H9 (cell line): ENCODE data around the gene NDST1. TPM values are rescaled to one million over a fixed set of nuclear protein-coding genes. Genes with fewer than 3 reads are reported as not detected.

Experiments
- DNase-seq: peaks from one replicate; pipeline ENCODE4 v3.0.0-alpha.2; 2017
- H2AFZ ChIP-seq: one replicate; pipeline ENCODE4 v1.6.1; 2013; ENCODE audit warnings: mild to moderate bottlenecking, low read length, control low read depth, moderate library complexity
- H2AK5ac ChIP-seq: 2 replicates; pipeline ENCODE4 v1.6.1; 2013; ENCODE audit warnings: low read length, control low read depth, mixed read lengths; ENCODE audit not compliant: insufficient read length
- H2BK120ac ChIP-seq: one replicate; pipeline ENCODE4 v1.6.1; 2013; ENCODE audit warnings: low read depth, mild to moderate bottlenecking, low read length, control low read depth, inconsistent platforms; ENCODE audit not compliant: poor library complexity, severe bottlenecking
- H2BK12ac ChIP-seq: 2 replicates; pipeline ENCODE4 v1.6.1; 2013; ENCODE audit warnings: low read length, control low read depth, mixed read lengths, low read depth; ENCODE audit not compliant: insufficient read length
- H2BK15ac ChIP-seq: 2 replicates; pipeline ENCODE4 v1.6.1; 2013; ENCODE audit warnings: low read depth, low read length, control low read depth
- H2BK20ac ChIP-seq: one replicate; pipeline ENCODE4 v1.6.1; 2013; ENCODE audit warnings: low read depth, mild to moderate bottlenecking, low read length, control low read depth, inconsistent platforms; ENCODE audit not compliant: poor library complexity, severe bottlenecking
- H2BK5ac ChIP-seq: 2 replicates; pipeline ENCODE4 v1.6.1; 2013; ENCODE audit warnings: low read length, control low read depth, mixed read lengths; ENCODE audit not compliant: insufficient read length
- H3K14ac ChIP-seq: 2 replicates; pipeline ENCODE4 v1.6.1; 2013; ENCODE audit warnings: low read length, control low read depth; ENCODE audit not compliant: insufficient read depth
- H3K18ac ChIP-seq: 2 replicates; pipeline ENCODE4 v1.6.1; 2013; ENCODE audit warnings: low read depth, mild to moderate bottlenecking, mixed read lengths, low read length, control low read depth; ENCODE audit not compliant: insufficient read length
- H3K23ac ChIP-seq: 2 replicates; pipeline ENCODE4 v1.6.1; 2013; ENCODE audit warnings: low read length, control low read depth, mixed read lengths, low read depth; ENCODE audit not compliant: insufficient read length
- H3K23me2 ChIP-seq: 2 replicates; pipeline ENCODE4 v1.6.1; 2013; ENCODE audit warnings: low read depth, mild to moderate bottlenecking, mixed read lengths, low read length, control low read depth; ENCODE audit not compliant: insufficient read length, poor library complexity, severe bottlenecking
- H3K27ac ChIP-seq: 2 replicates; pipeline ENCODE4 v1.5.1; 2013; ENCODE audit warnings: low read length, control low read depth, mixed read lengths, low read depth; ENCODE audit not compliant: insufficient read length
- H3K27me3 ChIP-seq: 2 replicates; pipeline ENCODE4 v1.6.1; 2013; ENCODE audit warnings: low read length, control low read depth, inconsistent platforms; ENCODE audit not compliant: insufficient read depth
- H3K4ac ChIP-seq: 2 replicates; pipeline ENCODE4 v1.6.1; 2013; ENCODE audit warnings: low read depth, mild to moderate bottlenecking, control low read depth, inconsistent platforms, low read length, moderate library complexity
- H3K4me1 ChIP-seq: 2 replicates; pipeline ENCODE4 v1.6.1; 2013; ENCODE audit warnings: low read length, control low read depth, inconsistent platforms; ENCODE audit not compliant: insufficient read depth
- H3K4me2 ChIP-seq: 2 replicates; pipeline ENCODE4 v1.6.1; 2013; ENCODE audit warnings: low read length, control low read depth, mixed read lengths; ENCODE audit not compliant: insufficient read length, insufficient read depth
- H3K56ac ChIP-seq: 2 replicates; pipeline ENCODE4 v1.6.1; 2013; ENCODE audit warnings: low read depth, mild to moderate bottlenecking, mixed read lengths, low read length, control low read depth; ENCODE audit not compliant: insufficient read length
- H3K79me1 ChIP-seq: 2 replicates; pipeline ENCODE4 v1.6.1; 2013; ENCODE audit warnings: low read depth, mild to moderate bottlenecking, moderate library complexity, low read length, control low read depth, inconsistent platforms; ENCODE audit not compliant: insufficient read depth, poor library complexity, severe bottlenecking
- H3K79me2 ChIP-seq: 2 replicates; pipeline ENCODE4 v1.6.1; 2013; ENCODE audit warnings: low read length, control low read depth, inconsistent platforms; ENCODE audit not compliant: insufficient read depth
- H3K9ac ChIP-seq: 2 replicates; pipeline ENCODE4 v1.6.1; 2013; ENCODE audit warnings: low read length, control low read depth, mixed read lengths; ENCODE audit not compliant: insufficient read length; ENCODE audit errors: extremely low read depth
- H3K9me3 ChIP-seq: one replicate; pipeline ENCODE4 v1.6.1; 2013; ENCODE audit warnings: low read depth, low read length, inconsistent platforms; ENCODE audit not compliant: control insufficient read depth
- H3T11ph ChIP-seq: one replicate; pipeline ENCODE4 v1.6.1; 2013; ENCODE audit warnings: mild to moderate bottlenecking, low read length, control low read depth, inconsistent platforms
- H4K20me1 ChIP-seq: one replicate; pipeline ENCODE4 v1.6.1; 2013; ENCODE audit not compliant: control insufficient read depth, insufficient read length, insufficient read depth
- H4K5ac ChIP-seq: 2 replicates; pipeline ENCODE4 v1.6.1; 2013; ENCODE audit warnings: low read depth, mild to moderate bottlenecking, mixed read lengths, low read length, control low read depth; ENCODE audit not compliant: insufficient read length
- H4K8ac ChIP-seq: replicated peaks from 2 replicates; pipeline ENCODE4 v1.6.1; 2013; ENCODE audit warnings: low read length, control low read depth, mixed read lengths, low read depth; ENCODE audit not compliant: insufficient read length
- H4K91ac ChIP-seq: 2 replicates; pipeline ENCODE4 v1.6.1; 2013; ENCODE audit warnings: low read depth, mild to moderate bottlenecking, moderate library complexity, mixed read lengths, low read length, control low read depth; ENCODE audit not compliant: insufficient read length
- H3K27ac Mint-ChIP-seq, 3 experiments: 2 replicates in 2 of 3; 3 replicates in 1 of 3; pipeline ENCODE4 v1.8.0; 2020 to 2021; ENCODE audit warnings: mixed read lengths in 3 of 3, mild to moderate bottlenecking in 1 of 3, moderate library complexity in 1 of 3
- H3K27me3 Mint-ChIP-seq: 2 replicates; pipeline ENCODE4 v1.8.0; 2021; ENCODE audit warnings: low read depth, mild to moderate bottlenecking, moderate library complexity, mixed read lengths
- H3K36me3 Mint-ChIP-seq, 3 experiments: 2 replicates in 2 of 3; 3 replicates in 1 of 3; pipeline ENCODE4 v1.8.0; 2020 to 2021; ENCODE audit warnings: low read depth in 3 of 3, mixed read lengths in 3 of 3; ENCODE audit not compliant: insufficient read depth in 1 of 3
- H3K4me1 Mint-ChIP-seq, 2 experiments: 2 replicates each; pipeline ENCODE4 v1.8.0; 2020; ENCODE audit warnings: mixed read lengths in 2 of 2
- H3K4me3 Mint-ChIP-seq, 2 experiments: 2 replicates in 1 of 2; 3 replicates in 1 of 2; pipeline ENCODE4 v1.8.0; 2020 to 2021; ENCODE audit warnings: mild to moderate bottlenecking in 2 of 2, mixed read lengths in 2 of 2, moderate library complexity in 1 of 2
- H3K9me3 Mint-ChIP-seq, 2 experiments: 2 replicates in 1 of 2; 3 replicates in 1 of 2; pipeline ENCODE4 v1.8.0; 2020; ENCODE audit warnings: mild to moderate bottlenecking in 2 of 2, mixed read lengths in 2 of 2, moderate library complexity in 1 of 2
- WGBS: extraction: QIAGEN DNeasy Blood & Tissue Kit; methylation state at CpG from one replicate; pipeline ENCODE4 v1.1.7; 2013; ENCODE audit warnings: missing lambda C conversion rate, low lambda C conversion rate, mixed read lengths; ENCODE audit not compliant: insufficient read length; ENCODE audit errors: extremely low coverage; 5-methylcytosine and 5-hydroxymethylcytosine counted together
- total RNA-seq: library from RNA; stranded (reverse); gene quantifications from 2 replicates; pipeline ENCODE4 v1.2.1, GENCODE V29; 2021
- TF ChIP-seq, protein P1 (sequence below): fragments of 200-600 bp; sonication (generic); conservative IDR thresholded peaks from 3 replicates; pipeline ENCODE4 v1.8.0; 2021; ENCODE audit warnings: antibody characterized with exemption, mild to moderate bottlenecking

The NDST1 gene
- total RNA-seq, 1 experiment from 2014 or later = 65.5 TPM

GRCh38 chr5:150576449-150576949, 68.6 kb downstream of the NDST1 start:
- Histone ChIP-seq H3K14ac (no peak overlapping the region; the same call in 1 of the 2 replicates), H3K4me2 (no peak overlapping the region), H3K9ac (no peak overlapping the region), H3K23ac (no peak overlapping the region), H4K20me1 (no peaks in the 10 kb centered on the region), H3K56ac (no peak overlapping the region), H3K4ac (no peak overlapping the region), H3T11ph (no peak overlapping the region), H2BK5ac (no peak overlapping the region), H2BK20ac (no peak overlapping the region), H3K79me1 (no peaks in the 10 kb centered on the region), H4K91ac (no peak overlapping the region), H2AFZ (no peak overlapping the region), H2BK12ac (no peak overlapping the region), H3K27ac (no peak overlapping the region), H3K27me3 (no peaks in the 10 kb centered on the region), H3K23me2 (no peaks in the 10 kb centered on the region), H4K5ac (no peak overlapping the region), H2AK5ac (no peak overlapping the region), H2BK120ac (no peak overlapping the region), H3K4me1 (no peaks in the 10 kb centered on the region), H3K79me2 (no peaks in the 10 kb centered on the region), H2BK15ac (no peak overlapping the region), H3K18ac (no peak overlapping the region), H4K8ac (no peak overlapping the region), H3K9me3 (no peaks in the 10 kb centered on the region)
- Mint-ChIP-seq H3K9me3 (no peaks in the 10 kb centered on the region), H3K4me1 (peaks cover 4% of the 10 kb centered on the region in 2 experiments), H3K36me3 (no peaks in the 10 kb centered on the region), H3K27me3 (peaks cover 2% of the 10 kb centered on the region), H3K27ac (no peak overlapping the region), H3K4me3 (no peak overlapping the region)
- TF ChIP-seq, protein P1, sequence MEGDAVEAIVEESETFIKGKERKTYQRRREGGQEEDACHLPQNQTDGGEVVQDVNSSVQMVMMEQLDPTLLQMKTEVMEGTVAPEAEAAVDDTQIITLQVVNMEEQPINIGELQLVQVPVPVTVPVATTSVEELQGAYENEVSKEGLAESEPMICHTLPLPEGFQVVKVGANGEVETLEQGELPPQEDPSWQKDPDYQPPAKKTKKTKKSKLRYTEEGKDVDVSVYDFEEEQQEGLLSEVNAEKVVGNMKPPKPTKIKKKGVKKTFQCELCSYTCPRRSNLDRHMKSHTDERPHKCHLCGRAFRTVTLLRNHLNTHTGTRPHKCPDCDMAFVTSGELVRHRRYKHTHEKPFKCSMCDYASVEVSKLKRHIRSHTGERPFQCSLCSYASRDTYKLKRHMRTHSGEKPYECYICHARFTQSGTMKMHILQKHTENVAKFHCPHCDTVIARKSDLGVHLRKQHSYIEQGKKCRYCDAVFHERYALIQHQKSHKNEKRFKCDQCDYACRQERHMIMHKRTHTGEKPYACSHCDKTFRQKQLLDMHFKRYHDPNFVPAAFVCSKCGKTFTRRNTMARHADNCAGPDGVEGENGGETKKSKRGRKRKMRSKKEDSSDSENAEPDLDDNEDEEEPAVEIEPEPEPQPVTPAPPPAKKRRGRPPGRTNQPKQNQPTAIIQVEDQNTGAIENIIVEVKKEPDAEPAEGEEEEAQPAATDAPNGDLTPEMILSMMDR = no peak
- WGBS = no CpG with 5 or more reads among the region's 7 CpGs
- no peak for DNase-seq
